GM10266 (cell line): Measurements from ENCODE around the gene CLCF1.

Experiments used
- DNase-seq: peaks from one replicate; pipeline ENCODE4 v3.0.0; 2012; ENCODE audit errors: extremely low spot score
- CTCF ChIP-seq: IDR thresholded peaks from 2 replicates; pipeline ENCODE4 v1.5.1; 2012; ENCODE audit warnings: mild to moderate bottlenecking, low read depth; ENCODE audit not compliant: control insufficient read depth, insufficient read depth; ENCODE audit errors: missing control alignments

The CLCF1 gene

DNA sequence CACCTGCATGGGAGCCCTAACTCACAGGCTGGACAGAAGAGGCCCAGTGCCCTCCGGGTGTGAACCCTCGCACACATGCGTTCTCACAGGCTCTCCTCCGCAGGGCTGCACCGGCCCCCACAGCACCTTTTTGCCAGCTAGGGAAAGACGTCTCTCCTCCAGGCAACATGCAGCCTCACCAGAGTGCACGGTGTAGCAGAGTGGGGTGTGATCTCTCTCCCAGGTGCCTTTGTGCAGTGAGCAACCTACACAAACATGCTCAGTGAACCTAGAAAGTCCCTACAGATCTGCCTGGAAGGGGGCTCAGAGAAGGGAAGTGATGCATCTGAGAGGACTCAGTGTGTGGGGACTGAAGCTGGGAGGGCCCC is 38.4 kb upstream of the CLCF1 start:
- DNase-seq = peak; percentile 44
- no peak for TF ChIP-seq CTCF

DNA sequence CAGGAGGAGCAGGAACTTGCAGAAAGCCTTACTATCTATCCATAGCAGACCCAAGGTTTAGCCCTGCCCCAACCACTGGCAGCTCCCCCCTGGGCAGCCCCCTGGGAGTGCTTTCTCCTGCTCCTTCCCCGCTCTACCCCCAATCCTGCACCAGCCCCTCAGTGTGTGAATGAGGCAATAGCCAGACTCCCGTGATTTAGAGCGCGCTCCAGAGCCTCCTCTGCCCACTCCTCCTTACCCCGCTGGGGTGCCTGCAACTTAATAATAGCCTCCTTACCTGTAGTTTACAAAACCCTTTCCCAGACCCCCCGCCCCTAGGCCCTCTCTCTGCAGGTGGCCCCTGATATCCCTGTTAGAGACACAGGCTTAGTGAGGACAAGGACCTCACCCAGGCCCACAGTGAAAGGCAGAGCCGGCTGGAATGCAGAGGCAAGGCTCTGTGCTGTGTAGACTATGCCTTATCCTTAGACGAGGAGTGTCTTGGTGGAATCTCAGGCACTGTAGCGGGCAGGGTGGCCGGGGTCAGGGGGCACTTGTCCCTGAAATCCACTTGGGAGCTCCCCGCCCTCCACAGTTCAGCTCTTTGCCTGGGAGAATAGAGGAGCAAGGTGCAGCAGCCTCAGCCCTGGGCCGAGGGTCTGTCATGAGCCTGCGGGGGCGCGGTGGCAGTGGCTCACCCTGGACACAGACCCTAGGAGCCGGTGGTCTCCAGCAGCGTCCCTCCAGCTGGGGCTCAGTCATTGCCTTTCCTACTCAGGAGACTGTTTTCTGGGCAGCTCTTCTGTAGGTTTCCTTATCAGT is 37.8 kb upstream of the CLCF1 start:
- no peak for DNase-seq
- TF ChIP-seq CTCF = no peak

- no peak for DNase-seq
- no peak for TF ChIP-seq CTCF
Measured at GRCh38 chr11:67410369-67410831, 37.0 kb upstream of the CLCF1 start.

GRCh38 chr11:67409781-67410368 is 36.5 kb upstream of the CLCF1 start:
- peak; percentile 48 for DNase-seq
- no peak for TF ChIP-seq CTCF

- peak; percentile 79 for DNase-seq
- TF ChIP-seq CTCF = peak; percentile 4
Measured at GRCh38 chr11:67409261-67409666, 35.9 kb upstream of the CLCF1 start.

- no peak for DNase-seq
- no peak for TF ChIP-seq CTCF
Measured at GRCh38 chr11:67408437-67409200, 35.2 kb upstream of the CLCF1 start.

DNA sequence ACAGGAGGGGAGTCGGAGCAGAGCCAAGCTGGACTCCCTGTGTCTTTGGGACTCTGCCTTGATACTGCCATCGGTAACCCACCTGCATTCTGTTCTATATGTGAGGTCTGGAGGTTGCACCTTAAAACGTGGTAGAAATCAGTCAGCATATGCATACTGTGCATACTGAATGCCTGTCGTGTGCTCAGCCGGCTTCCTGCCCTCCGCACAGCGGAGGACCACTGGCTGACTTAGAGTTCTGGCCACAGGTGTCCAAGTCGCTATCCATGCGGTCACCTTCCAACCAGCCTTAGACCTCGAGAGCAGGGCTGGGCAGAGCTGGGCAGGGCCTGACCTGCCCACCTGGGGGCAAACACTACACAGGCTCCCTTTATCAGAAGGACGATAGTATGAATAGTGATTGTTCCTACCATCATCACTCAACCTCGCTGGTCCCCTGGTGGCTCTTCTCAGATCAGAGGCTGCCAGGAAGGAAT is 34.3 kb upstream of the CLCF1 start:
- no peak for TF ChIP-seq CTCF
- DNase-seq = no peak
